Endodermal cell (in vitro differentiated cells): ENCODE data around the gene PPP4R3C. TPM values are rescaled to one million over a fixed set of nuclear protein-coding genes. Genes with fewer than 3 reads are reported as not detected.

Source experiments
- DNase-seq: peaks from one replicate; pipeline ENCODE4 v3.0.0-alpha.2; 2017
- H3K27ac ChIP-seq: 2 replicates; pipeline ENCODE4 v1.5.1; 2013; ENCODE audit warnings: mild to moderate bottlenecking, low read depth, low read length, moderate library complexity
- H3K27me3 ChIP-seq: 2 replicates; pipeline ENCODE4 v1.6.1; 2013; ENCODE audit warnings: mild to moderate bottlenecking, low read length, moderate library complexity; ENCODE audit not compliant: insufficient read depth, control insufficient read depth, poor library complexity, severe bottlenecking
- H3K36me3 ChIP-seq: 2 replicates; pipeline ENCODE4 v1.7.0; 2013; ENCODE audit warnings: mild to moderate bottlenecking, low read length, moderate library complexity; ENCODE audit not compliant: control insufficient read depth, insufficient read depth
- H3K4me1 ChIP-seq: one replicate; pipeline ENCODE4 v1.7.0; 2013; ENCODE audit warnings: low read length; ENCODE audit not compliant: control insufficient read depth, insufficient read depth
- H3K4me3 ChIP-seq: 2 replicates; pipeline ENCODE4 v1.5.1; 2013; ENCODE audit warnings: mild to moderate bottlenecking, low read length, moderate library complexity
- H3K9ac ChIP-seq: 2 replicates; pipeline ENCODE4 v1.6.1; 2013; ENCODE audit warnings: mild to moderate bottlenecking, low read length, moderate library complexity; ENCODE audit not compliant: poor library complexity, severe bottlenecking; ENCODE audit errors: extremely low read depth
- H3K9me3 ChIP-seq: 2 replicates; pipeline ENCODE4 v1.6.1; 2013; ENCODE audit warnings: mild to moderate bottlenecking, low read length, moderate library complexity; ENCODE audit not compliant: control insufficient read depth
- H3K27ac Mint-ChIP-seq: 2 replicates; pipeline ENCODE4 v1.8.0; 2020; ENCODE audit warnings: mixed read lengths
- H3K27me3 Mint-ChIP-seq: 2 replicates; pipeline ENCODE4 v1.8.0; 2021; ENCODE audit warnings: mild to moderate bottlenecking, mixed read lengths; ENCODE audit not compliant: insufficient read depth
- H3K36me3 Mint-ChIP-seq: 2 replicates; pipeline ENCODE4 v1.8.0; 2020; ENCODE audit warnings: low read depth, mixed read lengths
- H3K4me1 Mint-ChIP-seq: 2 replicates; pipeline ENCODE4 v1.8.0; 2020; ENCODE audit warnings: mixed read lengths
- H3K4me3 Mint-ChIP-seq: 2 replicates; pipeline ENCODE4 v1.8.0; 2020; ENCODE audit warnings: mild to moderate bottlenecking, moderate library complexity, mixed read lengths
- H3K9me3 Mint-ChIP-seq: 2 replicates; pipeline ENCODE4 v1.8.0; 2020; ENCODE audit warnings: mild to moderate bottlenecking, mixed read lengths
- WGBS, 2 experiments: methylation state at CpG; one replicate each; pipeline versions ENCODE4 v1.1.5 to v1.1.7; 2013; ENCODE audit warnings: missing lambda C conversion rate in 2 of 2, mixed read lengths in 1 of 2; ENCODE audit not compliant: insufficient coverage in 1 of 2, insufficient read length in 1 of 2; 5-methylcytosine and 5-hydroxymethylcytosine counted together
- long read RNA-seq, 4 experiments: library from polyadenylated mRNA in 2 of 4; library from RNA in 1 of 4; library from capped mRNA in 1 of 4; stranded (forward) in 3 of 4; unstranded in 1 of 4; transcript quantifications; one replicate each; pipeline ENCODE4 v2.0.0, GENCODE V29; 2020 to 2021; ENCODE audit warnings: inconsistent platforms in 1 of 4
- polyA plus RNA-seq, 2 experiments: library from polyadenylated mRNA; stranded (reverse); fragments of 50-300 nt; gene quantifications; one replicate each; pipeline ENCODE4 v1.2.3, GENCODE V29; 2013
- total RNA-seq, 2 donors: library from RNA; stranded (reverse); fragmentation: NEBNext Ultra II Directional in 1 of 2; extraction: Animal tissue kit (Norgen Biotek cat#: 25700) in 1 of 2; gene quantifications; 2 replicates in 1 of 2; 3 replicates in 1 of 2; pipeline ENCODE4 v1.2.1, GENCODE V29; 2021
- TF ChIP-seq, protein P1 (sequence below): fragments of 200-600 bp; sonication (generic); conservative IDR thresholded peaks from 2 replicates; pipeline ENCODE4 v1.5.0; 2021; ENCODE audit warnings: antibody characterized with exemption, mild to moderate bottlenecking

PPP4R3C gene
- total RNA-seq = not detected
- not detected for polyA plus RNA-seq (2013, experiment 1 of 2)
- not detected for polyA plus RNA-seq (2013, experiment 2 of 2)
- long read RNA-seq, experiment 1 = 0 reads
- long read RNA-seq, experiment 2 = 0 reads
- long read RNA-seq, experiment 3 = 0 reads
- long read RNA-seq, experiment 4 = 0 reads

DNA sequence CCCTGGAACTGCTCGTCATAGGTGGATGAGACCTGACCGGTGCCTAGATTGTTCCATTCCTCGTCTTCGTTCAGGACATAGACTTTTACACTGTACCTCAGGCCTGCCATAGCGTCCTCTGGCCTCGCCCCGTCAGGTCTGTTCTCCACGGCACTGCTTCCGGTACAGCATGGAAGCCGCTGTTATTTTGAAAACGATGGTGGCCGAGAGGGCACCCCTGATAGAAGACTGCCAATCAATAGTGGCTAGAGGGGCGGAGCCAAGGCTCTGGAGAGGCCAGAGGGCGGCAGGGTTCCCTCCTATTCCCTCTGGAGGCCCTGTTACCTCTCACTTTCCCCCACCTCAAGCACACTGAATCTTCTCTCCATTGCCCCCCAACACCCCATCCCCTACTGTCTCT is at the start of gene PPP4R3C:
TSS of gene PPP4R3C (minus strand) at position 155 of the 400 bp plus-strand sequence. CDS start at position 110, 45 bp downstream.
- H3K36me3 Mint-ChIP-seq = no peaks in the 10 kb centered on the region
- no peaks in the 10 kb centered on the region for H3K27me3 Mint-ChIP-seq
- H3K9me3 ChIP-seq = no peaks in the 10 kb centered on the region
- no peak within 1 kb of the TSS for H3K9ac ChIP-seq
- peaks cover 62% of the 10 kb centered on the region for H3K9me3 Mint-ChIP-seq
- no peak within 1 kb of the TSS for H3K27ac Mint-ChIP-seq
- DNase-seq = no peak
- 95 to 100% methylated on average over 1 to 14 of the region's 14 CpGs for WGBS, 2 experiments
- H3K27me3 ChIP-seq = no peaks in the 10 kb centered on the region
- H3K4me3 ChIP-seq = no peak within 1 kb of the TSS
- H3K4me1 Mint-ChIP-seq = no peaks in the 10 kb centered on the region
- no peak within 1 kb of the TSS for H3K4me3 Mint-ChIP-seq
- TF ChIP-seq, protein P1, sequence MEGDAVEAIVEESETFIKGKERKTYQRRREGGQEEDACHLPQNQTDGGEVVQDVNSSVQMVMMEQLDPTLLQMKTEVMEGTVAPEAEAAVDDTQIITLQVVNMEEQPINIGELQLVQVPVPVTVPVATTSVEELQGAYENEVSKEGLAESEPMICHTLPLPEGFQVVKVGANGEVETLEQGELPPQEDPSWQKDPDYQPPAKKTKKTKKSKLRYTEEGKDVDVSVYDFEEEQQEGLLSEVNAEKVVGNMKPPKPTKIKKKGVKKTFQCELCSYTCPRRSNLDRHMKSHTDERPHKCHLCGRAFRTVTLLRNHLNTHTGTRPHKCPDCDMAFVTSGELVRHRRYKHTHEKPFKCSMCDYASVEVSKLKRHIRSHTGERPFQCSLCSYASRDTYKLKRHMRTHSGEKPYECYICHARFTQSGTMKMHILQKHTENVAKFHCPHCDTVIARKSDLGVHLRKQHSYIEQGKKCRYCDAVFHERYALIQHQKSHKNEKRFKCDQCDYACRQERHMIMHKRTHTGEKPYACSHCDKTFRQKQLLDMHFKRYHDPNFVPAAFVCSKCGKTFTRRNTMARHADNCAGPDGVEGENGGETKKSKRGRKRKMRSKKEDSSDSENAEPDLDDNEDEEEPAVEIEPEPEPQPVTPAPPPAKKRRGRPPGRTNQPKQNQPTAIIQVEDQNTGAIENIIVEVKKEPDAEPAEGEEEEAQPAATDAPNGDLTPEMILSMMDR = no peak
- H3K27ac ChIP-seq = no peak within 1 kb of the TSS
- H3K4me1 ChIP-seq = no peaks in the 10 kb centered on the region
- no peaks in the 10 kb centered on the region for H3K36me3 ChIP-seq

DNA sequence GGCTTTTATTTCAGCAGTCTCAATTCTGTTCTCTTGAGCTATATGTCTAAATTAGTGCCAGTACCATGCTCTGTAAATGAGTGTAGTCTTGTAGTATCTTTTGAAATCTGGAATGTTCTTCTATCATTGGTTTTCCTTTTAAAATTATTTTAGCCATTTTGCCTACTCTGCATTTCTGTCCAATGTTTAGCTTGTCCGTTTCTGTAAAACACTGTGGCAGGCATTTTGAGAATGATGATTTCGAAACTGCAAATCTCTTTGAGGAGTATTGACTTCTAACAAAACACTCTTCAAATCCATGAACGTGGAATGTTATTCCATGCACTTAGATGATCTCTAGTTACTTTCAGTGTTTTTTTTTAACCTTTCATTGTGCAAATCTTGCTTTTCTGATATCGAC is 28.3 kb upstream of the PPP4R3C start:
- Mint-ChIP-seq H3K4me3 (no peak overlapping the region), H3K9me3 (peaks cover 45% of the 10 kb centered on the region), H3K4me1 (no peaks in the 10 kb centered on the region), H3K36me3 (no peaks in the 10 kb centered on the region), H3K27ac (no peak overlapping the region), H3K27me3 (no peaks in the 10 kb centered on the region)
- Histone ChIP-seq H3K27me3 (no peaks in the 10 kb centered on the region), H3K4me3 (no peak overlapping the region), H3K9ac (no peak overlapping the region), H3K27ac (no peak overlapping the region), H3K36me3 (no peaks in the 10 kb centered on the region), H3K9me3 (no peaks in the 10 kb centered on the region), H3K4me1 (no peaks in the 10 kb centered on the region)
- no peak for DNase-seq
- TF ChIP-seq, protein P1 = no peak
- WGBS, 2 experiments = 87% methylated on average over 3 of the region's 4 CpGs; no CpG with 5 or more reads in 1 of the 2 experiments

DNA sequence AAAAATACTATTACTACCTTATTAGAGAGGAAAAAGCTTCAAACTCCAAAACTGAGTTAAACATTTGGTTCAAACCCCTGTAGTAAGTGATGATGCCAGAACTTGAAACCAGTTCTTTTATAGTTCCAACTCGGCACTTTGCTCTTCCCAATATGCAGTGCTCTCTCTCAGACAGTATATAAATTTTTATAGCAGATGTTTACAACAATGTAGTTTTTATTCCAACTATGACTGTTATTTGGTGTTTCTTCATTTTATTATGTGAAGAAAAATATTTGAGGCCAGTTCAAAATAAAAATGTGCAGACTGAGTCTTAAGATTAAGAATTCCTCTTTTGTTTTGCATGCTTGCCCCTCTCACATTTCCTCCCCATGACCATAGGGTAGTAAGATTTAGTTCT is 2.9 kb upstream of the PPP4R3C start:
- Mint-ChIP-seq H3K9me3 (peaks cover 53% of the 10 kb centered on the region), H3K36me3 (no peaks in the 10 kb centered on the region)
- 80% methylated on average over 1 of the region's 1 CpG; no CpG with 5 or more reads in 1 of the 2 experiments for WGBS, 2 experiments

More for the DNA sequence above, 2.9 kb upstream of the PPP4R3C start:
- Mint-ChIP-seq H3K4me1 (no peaks in the 10 kb centered on the region), H3K27ac (no peak overlapping the region), H3K27me3 (no peaks in the 10 kb centered on the region), H3K4me3 (no peak overlapping the region)
- H3K9ac ChIP-seq = no peak overlapping the region
- no peaks in the 10 kb centered on the region for H3K9me3 ChIP-seq
- no peaks in the 10 kb centered on the region for H3K4me1 ChIP-seq
- H3K4me3 ChIP-seq = no peak overlapping the region
- no peak overlapping the region for H3K27ac ChIP-seq
- DNase-seq = no peak
- TF ChIP-seq, protein P1 = no peak
- H3K27me3 ChIP-seq = no peaks in the 10 kb centered on the region
- no peaks in the 10 kb centered on the region for H3K36me3 ChIP-seq
